Suprapubic skin (tissue), 3 donors: ENCODE measurements around the gene AMPH.

ENCODE experiments used
- POLR2A ChIP-seq, 2 donors: fragments of 450-650 bp; IDR thresholded peaks; one replicate each; pipeline ENCODE4 v1.6.1; 2017; ENCODE audit warnings: antibody characterized with exemption in 2 of 2, mild to moderate bottlenecking in 2 of 2, moderate library complexity in 2 of 2
- TF ChIP-seq, protein P1 (sequence below), 2 donors: fragments of 200-600 bp in 1 of 2; fragments of 450-650 bp in 1 of 2; sonication (generic) in 1 of 2; IDR thresholded peaks; one replicate each; pipeline ENCODE4 v1.5.1; 2016 to 2019; ENCODE audit warnings: antibody characterized with exemption in 2 of 2, mild to moderate bottlenecking in 1 of 2, moderate library complexity in 1 of 2

- TF ChIP-seq, protein P1, sequence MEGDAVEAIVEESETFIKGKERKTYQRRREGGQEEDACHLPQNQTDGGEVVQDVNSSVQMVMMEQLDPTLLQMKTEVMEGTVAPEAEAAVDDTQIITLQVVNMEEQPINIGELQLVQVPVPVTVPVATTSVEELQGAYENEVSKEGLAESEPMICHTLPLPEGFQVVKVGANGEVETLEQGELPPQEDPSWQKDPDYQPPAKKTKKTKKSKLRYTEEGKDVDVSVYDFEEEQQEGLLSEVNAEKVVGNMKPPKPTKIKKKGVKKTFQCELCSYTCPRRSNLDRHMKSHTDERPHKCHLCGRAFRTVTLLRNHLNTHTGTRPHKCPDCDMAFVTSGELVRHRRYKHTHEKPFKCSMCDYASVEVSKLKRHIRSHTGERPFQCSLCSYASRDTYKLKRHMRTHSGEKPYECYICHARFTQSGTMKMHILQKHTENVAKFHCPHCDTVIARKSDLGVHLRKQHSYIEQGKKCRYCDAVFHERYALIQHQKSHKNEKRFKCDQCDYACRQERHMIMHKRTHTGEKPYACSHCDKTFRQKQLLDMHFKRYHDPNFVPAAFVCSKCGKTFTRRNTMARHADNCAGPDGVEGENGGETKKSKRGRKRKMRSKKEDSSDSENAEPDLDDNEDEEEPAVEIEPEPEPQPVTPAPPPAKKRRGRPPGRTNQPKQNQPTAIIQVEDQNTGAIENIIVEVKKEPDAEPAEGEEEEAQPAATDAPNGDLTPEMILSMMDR (IDR thresholded peaks at IDR 0.05) = peak; percentile 50 to 88
- TF ChIP-seq POLR2A (IDR thresholded peaks at IDR 0.05) = no peak
Measured at GRCh38 chr7:38335492-38336147, 295.6 kb downstream of the AMPH start.
